Testis (tissue), 2 donors: ENCODE measurements around the gene BIRC7.

Source experiments
- CTCF ChIP-seq, 3 experiments: fragments of 450-650 bp in 2 of 3; fragments of 200-600 bp in 1 of 3; sonication (generic) in 1 of 3; IDR thresholded peaks; one replicate each; pipeline ENCODE4 v1.5.1; 2016 to 2019; ENCODE audit warnings: antibody characterized with exemption in 3 of 3, mild to moderate bottlenecking in 2 of 3, moderate library complexity in 1 of 3
- POLR2A ChIP-seq: fragments of 450-650 bp; IDR thresholded peaks from one replicate; pipeline ENCODE4 v1.6.1; 2017; ENCODE audit warnings: antibody characterized with exemption, mild to moderate bottlenecking, moderate library complexity

DNA sequence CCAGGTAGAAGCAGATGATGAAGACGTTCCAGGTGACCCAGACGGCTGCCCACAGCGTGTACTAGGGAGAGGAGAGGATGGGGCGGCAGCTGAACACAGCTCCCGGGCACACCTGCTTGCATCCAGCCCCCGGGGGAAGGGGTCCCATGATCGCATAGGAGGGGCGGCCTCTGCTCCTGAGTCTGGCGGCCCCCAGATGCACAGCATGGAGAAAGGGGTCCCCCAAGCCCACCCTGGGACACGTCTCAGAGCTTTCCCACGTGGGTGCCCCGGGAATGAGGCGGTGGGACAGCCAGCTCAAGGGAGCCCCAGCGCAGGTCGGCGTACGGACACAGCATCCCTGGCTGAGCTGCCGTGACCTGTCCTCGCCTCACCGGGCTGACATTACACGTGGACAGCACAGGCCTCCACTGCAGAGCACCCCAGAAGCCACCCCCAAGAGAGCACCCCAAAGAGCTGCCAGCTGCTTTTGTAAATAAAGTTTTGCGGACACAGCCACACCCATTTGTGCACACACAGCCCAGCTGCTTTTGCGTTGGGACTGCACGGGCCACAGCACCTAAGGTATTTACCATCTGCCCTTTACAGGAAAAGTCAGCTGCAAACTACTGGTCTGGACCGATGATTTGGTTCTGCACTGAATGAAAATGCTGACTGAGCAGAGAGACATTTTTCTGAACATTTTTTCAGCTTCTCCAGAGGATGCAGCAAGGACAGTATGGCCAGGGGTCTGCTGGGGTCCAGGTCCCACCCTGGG lies 13.3 kb downstream of the BIRC7 start:
- TF ChIP-seq POLR2A, result no peak
- TF ChIP-seq CTCF (IDR thresholded peaks at IDR 0.05), result no peak
